Mesothelial cell of epicardium (in vitro differentiated cells): ENCODE measurements around the gene EVL. TPM values are rescaled to one million over a fixed set of nuclear protein-coding genes. Genes with fewer than 3 reads are reported as not detected.

ENCODE experiments used
- DNase-seq, 2 experiments: peaks; one replicate each; pipeline ENCODE4 v3.0.0; 2021; ENCODE audit warnings: low spot score in 2 of 2; ENCODE audit not compliant: unreplicated experiment in 2 of 2
- H3K27ac Mint-ChIP-seq: 2 replicates; pipeline ENCODE4 v1.8.0; 2021; ENCODE audit warnings: mixed read lengths
- H3K27me3 Mint-ChIP-seq: 2 replicates; pipeline ENCODE4 v1.8.0; 2021; ENCODE audit warnings: low read depth, mixed read lengths
- H3K36me3 Mint-ChIP-seq: 2 replicates; pipeline ENCODE4 v1.8.0; 2021; ENCODE audit warnings: mixed read lengths
- H3K4me1 Mint-ChIP-seq: 2 replicates; pipeline ENCODE4 v1.8.0; 2021; ENCODE audit warnings: mixed read lengths
- H3K4me3 Mint-ChIP-seq: 2 replicates; pipeline ENCODE4 v1.8.0; 2021; ENCODE audit warnings: mild to moderate bottlenecking, moderate library complexity, mixed read lengths
- H3K9me3 Mint-ChIP-seq: 2 replicates; pipeline ENCODE4 v1.8.0; 2021; ENCODE audit warnings: mixed read lengths
- CTCF ChIP-seq: fragments of 200-600 bp; sonication (generic); IDR thresholded peaks from one replicate; pipeline ENCODE4 v1.5.0; 2021; ENCODE audit warnings: antibody characterized with exemption; ENCODE audit not compliant: unreplicated experiment
- total RNA-seq: library from RNA; stranded (reverse); gene quantifications from 3 replicates; pipeline ENCODE4 v1.2.1, GENCODE V29; 2021

EVL gene
- total RNA-seq, 1 donor from 2014 or later, result 250 TPM

GRCh38 chr14:100135073-100135472 is 69.9 kb downstream of the EVL start:
- no peak overlapping the region for H3K27ac Mint-ChIP-seq
- peaks cover 29% of the 10 kb centered on the region for H3K36me3 Mint-ChIP-seq
- no peak for TF ChIP-seq CTCF
- no peak overlapping the region for H3K4me3 Mint-ChIP-seq
- H3K27me3 Mint-ChIP-seq, result no peaks in the 10 kb centered on the region
- no peaks in the 10 kb centered on the region for H3K9me3 Mint-ChIP-seq
- no peak for DNase-seq
- H3K4me1 Mint-ChIP-seq, result peaks cover 5% of the 10 kb centered on the region

DNA sequence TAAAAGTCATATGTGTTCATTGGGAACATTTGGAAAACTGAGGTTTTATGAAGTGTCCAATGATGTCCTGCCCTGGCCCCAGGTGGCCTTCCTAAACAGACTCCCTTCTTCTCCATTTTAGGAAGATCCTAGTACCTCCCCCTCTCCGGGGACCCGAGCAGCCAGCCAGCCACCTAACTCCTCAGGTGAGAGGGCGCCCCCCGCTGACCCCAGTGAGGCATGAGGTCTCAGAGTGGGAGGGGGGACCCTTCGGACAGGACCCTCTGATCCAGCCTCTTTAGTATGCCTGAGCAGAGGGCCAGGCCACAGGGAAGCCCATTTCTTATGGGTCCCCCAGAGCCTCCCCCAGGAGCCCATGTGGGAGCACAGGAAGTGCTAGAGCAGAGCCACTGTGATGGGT is 70.6 kb downstream of the EVL start:
- peaks cover 28% of the 10 kb centered on the region for H3K36me3 Mint-ChIP-seq

GRCh38 chr14:100137173-100137572 is 72.0 kb downstream of the EVL start:
- Mint-ChIP-seq H3K9me3 (no peaks in the 10 kb centered on the region), H3K4me3 (no peak overlapping the region), H3K27ac (no peak overlapping the region), H3K4me1 (peaks cover 19% of the 10 kb centered on the region), H3K36me3 (peaks cover 26% of the 10 kb centered on the region), H3K27me3 (no peaks in the 10 kb centered on the region)
- DNase-seq, result no peak
- no peak for TF ChIP-seq CTCF

More for the DNA sequence above, 70.6 kb downstream of the EVL start:
- H3K27ac Mint-ChIP-seq, result no peak overlapping the region
- peaks cover 10% of the 10 kb centered on the region for H3K4me1 Mint-ChIP-seq
- peak; percentile 14 for TF ChIP-seq CTCF
- no peaks in the 10 kb centered on the region for H3K27me3 Mint-ChIP-seq
- H3K4me3 Mint-ChIP-seq, result no peak overlapping the region
- H3K9me3 Mint-ChIP-seq, result no peaks in the 10 kb centered on the region
- no peak for DNase-seq

DNA sequence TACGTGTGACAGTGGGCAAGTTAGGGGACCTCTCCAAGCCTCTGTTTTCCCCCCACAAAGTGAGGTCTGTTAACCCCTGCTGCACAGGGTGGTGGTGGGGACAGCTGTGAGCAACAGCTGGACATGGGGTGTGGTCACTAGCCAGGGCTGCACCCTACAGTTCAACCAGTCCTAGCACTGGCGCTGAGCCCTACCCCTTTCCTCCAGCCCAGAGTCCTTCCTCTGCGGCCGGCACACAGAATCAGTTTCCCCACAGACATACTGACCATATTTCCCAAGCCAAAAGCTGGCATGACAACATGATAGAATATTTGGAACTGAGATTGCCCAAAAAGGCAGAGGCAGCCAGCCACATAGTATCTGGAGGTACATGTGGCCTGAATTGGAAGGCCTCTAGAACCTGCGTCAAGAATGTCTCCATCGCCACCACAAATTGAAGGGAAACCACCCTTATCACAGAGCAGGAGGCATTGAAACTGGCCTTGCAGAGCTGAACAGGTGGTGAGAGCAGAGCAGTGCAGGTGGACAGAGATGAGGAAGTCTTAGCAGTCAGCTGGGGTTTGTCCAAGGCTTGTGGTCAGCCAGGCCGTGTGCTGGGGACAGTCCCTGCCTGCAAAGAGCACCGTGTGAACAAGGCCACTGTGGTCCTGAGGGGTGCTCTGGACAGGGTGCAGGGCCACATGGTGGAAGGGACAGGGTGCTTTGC is 73.0 kb downstream of the EVL start:
- Mint-ChIP-seq H3K27ac (no peak overlapping the region), H3K36me3 (peaks cover 25% of the 10 kb centered on the region), H3K27me3 (no peaks in the 10 kb centered on the region), H3K4me3 (no peak overlapping the region), H3K9me3 (no peaks in the 10 kb centered on the region), H3K4me1 (peaks cover 30% of the 10 kb centered on the region)
- TF ChIP-seq CTCF, result no peak
- no peak for DNase-seq

GRCh38 chr14:100138955-100139354 is 73.7 kb downstream of the EVL start:
- peaks cover 23% of the 10 kb centered on the region for H3K36me3 Mint-ChIP-seq
- TF ChIP-seq CTCF, result no peak
- H3K9me3 Mint-ChIP-seq, result no peaks in the 10 kb centered on the region
- peaks cover 30% of the 10 kb centered on the region for H3K4me1 Mint-ChIP-seq
- no peaks in the 10 kb centered on the region for H3K27me3 Mint-ChIP-seq
- no peak overlapping the region for H3K27ac Mint-ChIP-seq
- DNase-seq, result no peak
- no peak overlapping the region for H3K4me3 Mint-ChIP-seq
